ENCODE results near the gene DMGDH.

DNA sequence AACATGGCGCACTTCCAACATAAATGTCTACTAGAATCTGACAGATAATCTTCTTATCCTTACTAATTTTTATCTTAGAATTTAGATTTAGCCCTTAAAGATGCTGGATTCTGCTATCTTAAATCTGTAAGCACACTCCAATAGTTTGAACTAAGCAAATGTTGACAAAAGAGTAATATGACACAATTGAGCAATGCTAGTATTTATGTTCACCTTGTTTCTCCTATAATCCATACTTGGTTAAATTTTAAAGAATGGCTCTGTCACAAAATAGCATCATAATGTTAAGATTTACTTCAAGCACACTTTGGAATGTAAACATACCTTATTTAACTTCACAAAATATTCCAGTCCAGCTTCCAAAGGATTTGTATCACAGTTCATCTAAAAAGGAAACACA lies 45.5 kb downstream of the DMGDH start:
- TF ChIP-seq, protein P1, sequence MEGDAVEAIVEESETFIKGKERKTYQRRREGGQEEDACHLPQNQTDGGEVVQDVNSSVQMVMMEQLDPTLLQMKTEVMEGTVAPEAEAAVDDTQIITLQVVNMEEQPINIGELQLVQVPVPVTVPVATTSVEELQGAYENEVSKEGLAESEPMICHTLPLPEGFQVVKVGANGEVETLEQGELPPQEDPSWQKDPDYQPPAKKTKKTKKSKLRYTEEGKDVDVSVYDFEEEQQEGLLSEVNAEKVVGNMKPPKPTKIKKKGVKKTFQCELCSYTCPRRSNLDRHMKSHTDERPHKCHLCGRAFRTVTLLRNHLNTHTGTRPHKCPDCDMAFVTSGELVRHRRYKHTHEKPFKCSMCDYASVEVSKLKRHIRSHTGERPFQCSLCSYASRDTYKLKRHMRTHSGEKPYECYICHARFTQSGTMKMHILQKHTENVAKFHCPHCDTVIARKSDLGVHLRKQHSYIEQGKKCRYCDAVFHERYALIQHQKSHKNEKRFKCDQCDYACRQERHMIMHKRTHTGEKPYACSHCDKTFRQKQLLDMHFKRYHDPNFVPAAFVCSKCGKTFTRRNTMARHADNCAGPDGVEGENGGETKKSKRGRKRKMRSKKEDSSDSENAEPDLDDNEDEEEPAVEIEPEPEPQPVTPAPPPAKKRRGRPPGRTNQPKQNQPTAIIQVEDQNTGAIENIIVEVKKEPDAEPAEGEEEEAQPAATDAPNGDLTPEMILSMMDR (IDR thresholded peaks at IDR 0.05): no peak
- TF ChIP-seq POLR2A (IDR thresholded peaks at IDR 0.05): no peak
